Stomach (tissue), 9 donors: ENCODE measurements around the gene KIAA1217. TPM values are rescaled to one million over a fixed set of nuclear protein-coding genes. Genes with fewer than 3 reads are reported as not detected.

ENCODE experiments used
- DNase-seq, 2 donors: peaks; one replicate each; pipeline versions ENCODE4 v3.0.0 to v3.0.0-alpha.2; 2013 to 2019
- H3K27ac ChIP-seq, 5 donors: fragments of 200-600 bp in 4 of 5; sonication (generic) in 4 of 5; one replicate each; pipeline ENCODE4 v1.5.1; 2013 to 2019; ENCODE audit warnings: mild to moderate bottlenecking in 1 of 5, moderate library complexity in 1 of 5
- H3K27me3 ChIP-seq, 3 donors: fragments of 200-600 bp; sonication (generic); one replicate each; pipeline ENCODE4 v1.5.1; 2017 to 2019; ENCODE audit warnings: mixed run types in 1 of 3
- H3K36me3 ChIP-seq, 4 donors: fragments of 200-600 bp; sonication (generic); 1 replicate in 3 of 4; 2 replicates in 1 of 4; pipeline ENCODE4 v1.5.1; 2016 to 2019
- H3K4me1 ChIP-seq, 4 donors: fragments of 200-600 bp; sonication (generic); one replicate each; pipeline ENCODE4 v1.5.1; 2016 to 2019
- H3K4me3 ChIP-seq, 4 donors: fragments of 200-600 bp; sonication (generic) in 3 of 4; one replicate each; pipeline ENCODE4 v1.5.1; 2016 to 2019; ENCODE audit warnings: mild to moderate bottlenecking in 1 of 4
- H3K9me3 ChIP-seq, 4 donors: fragments of 200-600 bp; sonication (generic); one replicate each; pipeline ENCODE4 v1.5.1; 2016 to 2019
- EP300 ChIP-seq: sonication (generic); formaldehyde crosslinking; IDR thresholded peaks from one replicate; pipeline ENCODE4 v1.6.1; 2017; ENCODE audit warnings: antibody characterized with exemption
- POLR2A ChIP-seq, 4 donors: fragments of 450-650 bp; IDR thresholded peaks; one replicate each; pipeline ENCODE4 v1.6.1; 2016; ENCODE audit warnings: antibody characterized with exemption in 4 of 4, control low read depth in 2 of 4, mild to moderate bottlenecking in 1 of 4, moderate library complexity in 1 of 4
- POLR2AphosphoS5 ChIP-seq, 3 donors: sonication (generic); formaldehyde crosslinking; IDR thresholded peaks; one replicate each; pipeline ENCODE4 v1.6.1; 2016; ENCODE audit warnings: antibody characterized with exemption in 3 of 3
- WGBS, 5 donors: extraction: QIAGEN DNeasy Blood & Tissue Kit in 3 of 5; methylation state at CpG; one replicate each; pipeline versions ENCODE4 v1.1.5 to v1.1.7; 2013 to 2018; 5-methylcytosine and 5-hydroxymethylcytosine counted together
- intact Hi-C: fragments of 100-400 bp; cut with DNase I; formaldehyde crosslinking; loops from one replicate; pipeline ENCODE4 v1.15.1; 2023; ENCODE audit warnings: low total_unique reads
- polyA plus RNA-seq, 3 donors: library from polyadenylated mRNA; stranded (reverse); fragments of 200-250 nt; gene quantifications; one replicate each; pipeline ENCODE4 v1.2.3, GENCODE V29; 2013
- total RNA-seq, 5 donors: library from RNA; depleted of rRNA; stranded (reverse); fragments of >200 nt; gene quantifications; one replicate each; pipeline versions ENCODE4 v1.1.0 to v1.2.3, GENCODE V29; 2014 to 2016
- TF ChIP-seq, protein P1 (sequence below), 7 experiments: fragments of 450-650 bp in 4 of 7; fragments of 200-600 bp in 3 of 7; sonication (generic) in 3 of 7; IDR thresholded peaks; one replicate each; pipeline ENCODE4 v1.5.1; 2016 to 2019; ENCODE audit warnings: antibody characterized with exemption in 7 of 7, control low read depth in 2 of 7, mild to moderate bottlenecking in 1 of 7
- donor health status: healthy with polysubstance abuse.
- donor health status: Bipolar disorder and iron deficiency.
- donor health status: healthy.

KIAA1217 gene
- total and polyA plus RNA-seq, 8 donors: 6.2 to 112 (median 24.6) TPM

DNA sequence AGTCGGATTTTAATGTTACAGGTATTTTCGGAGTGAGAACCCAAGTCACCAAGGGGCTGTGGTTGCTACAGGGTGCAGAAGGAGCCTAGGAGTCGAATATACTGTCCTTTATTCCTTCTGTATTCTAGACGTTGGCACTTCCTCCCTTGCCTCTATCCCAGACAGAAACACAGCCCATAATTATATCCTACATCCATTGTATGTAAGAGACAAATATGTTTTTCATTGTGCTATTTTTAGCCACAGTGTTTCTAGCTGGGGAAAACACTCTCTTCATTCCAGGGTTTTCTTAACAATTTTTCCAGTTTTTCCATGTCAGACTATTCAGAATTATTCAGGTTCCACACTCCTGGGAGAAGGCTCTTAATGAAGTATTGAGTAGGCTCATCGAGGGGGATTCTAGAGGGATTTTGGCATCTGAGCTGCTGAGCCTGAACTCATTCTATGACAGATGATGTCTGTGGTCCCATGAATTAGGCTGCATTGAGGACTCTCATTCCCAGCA lies 32.6 kb downstream of the KIAA1217 start:
- Histone ChIP-seq H3K36me3 (no peaks in the 10 kb centered on the region), H3K27me3 (no peaks in the 10 kb centered on the region), H3K27ac (no peak overlapping the region), H3K9me3 (no peaks in the 10 kb centered on the region), H3K4me1 (peaks cover 0 to 34% (median 19%) of the 10 kb centered on the region in 4 donors), H3K4me3 (no peak overlapping the region)
- WGBS, 5 donors: 47 to 58% (median 51%) methylated on average over 5 of the region's 5 CpGs
- intact Hi-C loops: no loop called here
- TF ChIP-seq POLR2A (IDR thresholded peaks at IDR 0.05) (no peak), EP300 (no peak), POLR2AphosphoS5 (IDR thresholded peaks at IDR 0.05) (no peak)
- TF ChIP-seq, protein P1, sequence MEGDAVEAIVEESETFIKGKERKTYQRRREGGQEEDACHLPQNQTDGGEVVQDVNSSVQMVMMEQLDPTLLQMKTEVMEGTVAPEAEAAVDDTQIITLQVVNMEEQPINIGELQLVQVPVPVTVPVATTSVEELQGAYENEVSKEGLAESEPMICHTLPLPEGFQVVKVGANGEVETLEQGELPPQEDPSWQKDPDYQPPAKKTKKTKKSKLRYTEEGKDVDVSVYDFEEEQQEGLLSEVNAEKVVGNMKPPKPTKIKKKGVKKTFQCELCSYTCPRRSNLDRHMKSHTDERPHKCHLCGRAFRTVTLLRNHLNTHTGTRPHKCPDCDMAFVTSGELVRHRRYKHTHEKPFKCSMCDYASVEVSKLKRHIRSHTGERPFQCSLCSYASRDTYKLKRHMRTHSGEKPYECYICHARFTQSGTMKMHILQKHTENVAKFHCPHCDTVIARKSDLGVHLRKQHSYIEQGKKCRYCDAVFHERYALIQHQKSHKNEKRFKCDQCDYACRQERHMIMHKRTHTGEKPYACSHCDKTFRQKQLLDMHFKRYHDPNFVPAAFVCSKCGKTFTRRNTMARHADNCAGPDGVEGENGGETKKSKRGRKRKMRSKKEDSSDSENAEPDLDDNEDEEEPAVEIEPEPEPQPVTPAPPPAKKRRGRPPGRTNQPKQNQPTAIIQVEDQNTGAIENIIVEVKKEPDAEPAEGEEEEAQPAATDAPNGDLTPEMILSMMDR (IDR thresholded peaks at IDR 0.05): no peak
- DNase-seq: no peak

DNA sequence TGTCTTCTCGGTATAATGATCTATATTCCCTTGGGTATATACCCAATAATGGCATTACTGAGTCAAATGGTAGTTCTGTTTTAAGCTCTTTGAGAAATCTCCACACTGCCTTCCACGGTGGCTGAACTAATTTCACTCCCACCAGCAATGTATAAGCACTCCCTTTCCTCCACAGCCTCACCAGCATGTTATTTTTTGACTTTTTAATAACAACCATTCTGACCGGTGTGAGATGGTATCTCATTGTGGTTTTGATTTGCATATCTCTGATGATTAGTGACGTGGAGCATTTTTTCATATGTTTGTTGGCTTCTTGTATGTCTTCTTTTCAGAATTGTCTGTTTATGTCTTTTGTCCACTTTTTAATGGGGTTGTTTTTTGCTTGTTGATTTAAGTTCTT lies 33.6 kb downstream of the KIAA1217 start:
- peaks cover 0 to 31% (median 16%) of the 10 kb centered on the region in 4 donors for H3K4me1 ChIP-seq
- no peak overlapping the region for H3K4me3 ChIP-seq
- TF ChIP-seq POLR2A (IDR thresholded peaks at IDR 0.05): no peak
- no peak for TF ChIP-seq POLR2AphosphoS5 (IDR thresholded peaks at IDR 0.05)
- TF ChIP-seq EP300: no peak
- TF ChIP-seq, protein P1 (IDR thresholded peaks at IDR 0.05): no peak
- H3K27me3 ChIP-seq: no peaks in the 10 kb centered on the region
- H3K36me3 ChIP-seq: no peaks in the 10 kb centered on the region
- no peak for DNase-seq
- 59 to 71% (median 64%) methylated on average over 4 of the region's 4 CpGs for WGBS, 5 donors
- intact Hi-C loops: no loop called here
- no peak overlapping the region for H3K27ac ChIP-seq
- H3K9me3 ChIP-seq: no peaks in the 10 kb centered on the region

GRCh38 chr10:24246365-24246764 lies 37.4 kb downstream of the KIAA1217 start:
- DNase-seq: no peak

GRCh38 chr10:24247841-24248240 lies 38.9 kb downstream of the KIAA1217 start:
- Histone ChIP-seq H3K27ac (no peak overlapping the region), H3K4me1 (peaks cover 6 to 24% (median 7%) of the 10 kb centered on the region in 4 donors), H3K9me3 (no peaks in the 10 kb centered on the region), H3K27me3 (no peaks in the 10 kb centered on the region), H3K36me3 (no peaks in the 10 kb centered on the region), H3K4me3 (no peak overlapping the region)
- TF ChIP-seq, protein P1 (IDR thresholded peaks at IDR 0.05): no peak
- TF ChIP-seq POLR2AphosphoS5 (IDR thresholded peaks at IDR 0.05): no peak
- intact Hi-C loops: no loop called here
- DNase-seq: no peak
- 44 to 97% (median 70%) methylated on average over 1 of the region's 1 CpG for WGBS, 5 donors

More at GRCh38 chr10:24246365-24246764, 37.4 kb downstream of the KIAA1217 start:
- H3K36me3 ChIP-seq: no peaks in the 10 kb centered on the region
- no peaks in the 10 kb centered on the region for H3K9me3 ChIP-seq
- TF ChIP-seq EP300: no peak
- TF ChIP-seq, protein P1 (IDR thresholded peaks at IDR 0.05): no peak
- no peak for TF ChIP-seq POLR2A (IDR thresholded peaks at IDR 0.05)
- TF ChIP-seq POLR2AphosphoS5 (IDR thresholded peaks at IDR 0.05): no peak
- H3K4me3 ChIP-seq: no peak overlapping the region
- H3K27me3 ChIP-seq: no peaks in the 10 kb centered on the region
- WGBS, 5 donors: 68 to 80% (median 78%) methylated on average over 5 of the region's 5 CpGs
- intact Hi-C loops: no loop called here
- H3K4me1 ChIP-seq: peaks cover 0 to 20% (median 3%) of the 10 kb centered on the region in 4 donors
- H3K27ac ChIP-seq: no peak overlapping the region
